Rectal smooth muscle tissue (tissue), 1 donor: Measurements from ENCODE around the gene SLC9A2.
A peak's percentile ranks its signal among the peaks of the same experiment; 100 is the strongest.

Source experiments
- H3K27ac ChIP-seq: one replicate; pipeline ENCODE4 v1.7.0; 2013; ENCODE audit warnings: low read depth, low read length, inconsistent platforms
- H3K27me3 ChIP-seq: one replicate; pipeline ENCODE4 v1.7.0; 2013; ENCODE audit warnings: low read length; ENCODE audit not compliant: control insufficient read depth, insufficient read depth
- H3K36me3 ChIP-seq: one replicate; pipeline ENCODE4 v1.7.0; 2013; ENCODE audit warnings: low read length; ENCODE audit not compliant: control insufficient read depth, insufficient read depth
- H3K4me1 ChIP-seq: one replicate; pipeline ENCODE4 v1.7.0; 2013; ENCODE audit warnings: low read length; ENCODE audit not compliant: control insufficient read depth, insufficient read depth
- H3K4me3 ChIP-seq: one replicate; pipeline ENCODE4 v1.7.0; 2013; ENCODE audit warnings: low read length
- H3K9ac ChIP-seq: one replicate; pipeline ENCODE4 v1.7.0; 2013; ENCODE audit warnings: low read length

SLC9A2 gene, protein sequence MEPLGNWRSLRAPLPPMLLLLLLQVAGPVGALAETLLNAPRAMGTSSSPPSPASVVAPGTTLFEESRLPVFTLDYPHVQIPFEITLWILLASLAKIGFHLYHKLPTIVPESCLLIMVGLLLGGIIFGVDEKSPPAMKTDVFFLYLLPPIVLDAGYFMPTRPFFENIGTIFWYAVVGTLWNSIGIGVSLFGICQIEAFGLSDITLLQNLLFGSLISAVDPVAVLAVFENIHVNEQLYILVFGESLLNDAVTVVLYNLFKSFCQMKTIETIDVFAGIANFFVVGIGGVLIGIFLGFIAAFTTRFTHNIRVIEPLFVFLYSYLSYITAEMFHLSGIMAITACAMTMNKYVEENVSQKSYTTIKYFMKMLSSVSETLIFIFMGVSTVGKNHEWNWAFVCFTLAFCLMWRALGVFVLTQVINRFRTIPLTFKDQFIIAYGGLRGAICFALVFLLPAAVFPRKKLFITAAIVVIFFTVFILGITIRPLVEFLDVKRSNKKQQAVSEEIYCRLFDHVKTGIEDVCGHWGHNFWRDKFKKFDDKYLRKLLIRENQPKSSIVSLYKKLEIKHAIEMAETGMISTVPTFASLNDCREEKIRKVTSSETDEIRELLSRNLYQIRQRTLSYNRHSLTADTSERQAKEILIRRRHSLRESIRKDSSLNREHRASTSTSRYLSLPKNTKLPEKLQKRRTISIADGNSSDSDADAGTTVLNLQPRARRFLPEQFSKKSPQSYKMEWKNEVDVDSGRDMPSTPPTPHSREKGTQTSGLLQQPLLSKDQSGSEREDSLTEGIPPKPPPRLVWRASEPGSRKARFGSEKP

GRCh38 chr2:102619414-102620319, at the start of gene SLC9A2:
SLC9A2 (plus strand) TSS chr2:102619553; CDS start chr2:102619849, 296 bp downstream.
- Histone ChIP-seq H3K4me1 (peaks cover 2% of the 10 kb centered on the region), H3K4me3 (peak within 1 kb of the TSS; percentile 69), H3K9ac (peak within 1 kb of the TSS; percentile 34), H3K36me3 (no peaks in the 10 kb centered on the region), H3K27ac (peak within 1 kb of the TSS; percentile 17), H3K27me3 (peaks cover 4% of the 10 kb centered on the region)

- no peak overlapping the region for H3K4me3 ChIP-seq
- H3K4me1 ChIP-seq: no peaks in the 10 kb centered on the region
- no peaks in the 10 kb centered on the region for H3K27me3 ChIP-seq
- H3K27ac ChIP-seq: no peak overlapping the region
- H3K36me3 ChIP-seq: no peaks in the 10 kb centered on the region
- no peak overlapping the region for H3K9ac ChIP-seq
Observed at GRCh38 chr2:102575888-102576287, 43.5 kb upstream of the SLC9A2 start.

DNA sequence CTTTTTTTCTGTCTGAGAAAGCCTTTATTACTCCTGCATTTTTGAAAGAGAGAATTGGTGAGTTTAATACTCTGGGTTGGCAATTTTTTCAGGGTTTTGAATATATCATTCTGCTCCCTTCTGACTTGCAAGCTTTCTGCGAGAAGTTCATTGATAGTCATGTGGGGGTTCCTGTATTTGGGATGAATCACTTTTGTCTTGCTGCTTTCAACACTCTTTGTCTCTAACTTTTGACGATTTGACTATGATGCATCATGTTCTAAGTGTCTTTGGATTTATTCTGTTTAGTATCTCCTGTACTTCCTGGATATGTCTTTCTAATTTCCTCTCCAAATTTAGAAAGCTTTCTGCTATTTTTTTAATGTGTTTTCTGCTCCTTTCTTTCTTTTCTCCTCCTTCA, 41.0 kb upstream of the SLC9A2 start:
- Histone ChIP-seq H3K4me1 (no peaks in the 10 kb centered on the region), H3K27ac (no peak overlapping the region), H3K36me3 (no peaks in the 10 kb centered on the region), H3K4me3 (no peak overlapping the region), H3K9ac (no peak overlapping the region), H3K27me3 (no peaks in the 10 kb centered on the region)

- no peaks in the 10 kb centered on the region for H3K27me3 ChIP-seq
- no peak overlapping the region for H3K27ac ChIP-seq
- no peak overlapping the region for H3K4me3 ChIP-seq
- no peaks in the 10 kb centered on the region for H3K36me3 ChIP-seq
- H3K4me1 ChIP-seq: no peaks in the 10 kb centered on the region
- H3K9ac ChIP-seq: no peak overlapping the region
Observed at GRCh38 chr2:102581911-102582310, 37.4 kb upstream of the SLC9A2 start.

GRCh38 chr2:102582845-102583244, 36.5 kb upstream of the SLC9A2 start:
- Histone ChIP-seq H3K27me3 (no peaks in the 10 kb centered on the region), H3K9ac (no peak overlapping the region), H3K27ac (no peak overlapping the region), H3K36me3 (no peaks in the 10 kb centered on the region), H3K4me3 (no peak overlapping the region), H3K4me1 (no peaks in the 10 kb centered on the region)

- Histone ChIP-seq H3K9ac (no peak overlapping the region), H3K27ac (no peak overlapping the region), H3K4me1 (no peaks in the 10 kb centered on the region), H3K36me3 (no peaks in the 10 kb centered on the region), H3K4me3 (no peak overlapping the region), H3K27me3 (no peaks in the 10 kb centered on the region)
Observed at GRCh38 chr2:102585847-102586404, 33.4 kb upstream of the SLC9A2 start.

GRCh38 chr2:102588213-102588939, 31.0 kb upstream of the SLC9A2 start:
- Histone ChIP-seq H3K9ac (no peak overlapping the region), H3K4me1 (no peaks in the 10 kb centered on the region), H3K27ac (no peak overlapping the region), H3K27me3 (no peaks in the 10 kb centered on the region), H3K36me3 (no peaks in the 10 kb centered on the region), H3K4me3 (no peak overlapping the region)

GRCh38 chr2:102589444-102589843, 29.9 kb upstream of the SLC9A2 start:
- Histone ChIP-seq H3K4me3 (no peak overlapping the region), H3K27ac (no peak overlapping the region), H3K4me1 (no peaks in the 10 kb centered on the region), H3K36me3 (no peaks in the 10 kb centered on the region), H3K27me3 (no peaks in the 10 kb centered on the region), H3K9ac (no peak overlapping the region)

- no peak overlapping the region for H3K4me3 ChIP-seq
- no peaks in the 10 kb centered on the region for H3K27me3 ChIP-seq
- no peaks in the 10 kb centered on the region for H3K4me1 ChIP-seq
- no peak overlapping the region for H3K27ac ChIP-seq
- H3K36me3 ChIP-seq: no peaks in the 10 kb centered on the region
- H3K9ac ChIP-seq: no peak overlapping the region
Observed at GRCh38 chr2:102591491-102592045, 27.8 kb upstream of the SLC9A2 start.

DNA sequence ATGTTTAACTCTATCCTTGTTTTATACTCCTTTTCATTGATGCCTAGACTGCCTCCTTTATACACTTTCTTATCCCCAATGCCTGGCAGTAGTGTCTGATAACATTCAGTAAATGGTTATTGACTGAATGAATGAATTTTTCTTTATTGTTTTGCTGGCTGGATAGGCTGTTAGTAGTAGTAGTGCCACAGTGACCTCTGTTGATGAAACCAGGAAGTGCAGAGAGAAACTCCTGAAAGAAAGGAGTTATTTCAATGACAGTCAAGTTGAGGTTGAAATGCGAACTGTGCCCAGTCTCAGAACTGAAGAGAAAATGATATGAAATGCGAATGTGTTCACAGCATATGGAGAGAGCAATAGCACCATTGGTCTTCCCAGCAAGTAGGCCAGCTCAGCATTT, 26.8 kb upstream of the SLC9A2 start:
- Histone ChIP-seq H3K9ac (no peak overlapping the region), H3K27me3 (no peaks in the 10 kb centered on the region), H3K4me3 (no peak overlapping the region), H3K27ac (no peak overlapping the region), H3K4me1 (no peaks in the 10 kb centered on the region), H3K36me3 (no peaks in the 10 kb centered on the region)

DNA sequence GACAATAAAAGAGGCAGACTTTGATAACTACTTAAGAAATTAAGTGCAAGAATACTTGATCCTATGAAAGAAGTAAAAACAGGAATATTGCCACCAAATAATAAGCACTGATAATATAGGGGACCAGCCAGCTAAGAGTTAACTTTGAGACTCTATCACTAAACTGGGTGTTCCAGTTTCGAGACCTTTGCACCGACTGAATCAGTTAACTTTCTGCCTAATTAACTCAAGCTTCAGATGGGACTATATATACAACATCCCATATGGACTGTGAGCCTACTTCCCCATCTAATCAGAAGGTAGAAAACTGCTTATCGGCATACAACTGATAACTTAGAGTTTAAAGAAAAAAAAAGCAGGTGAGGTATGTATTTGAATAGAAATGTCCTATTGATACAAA, 25.8 kb upstream of the SLC9A2 start:
- Histone ChIP-seq H3K27ac (no peak overlapping the region), H3K4me1 (no peaks in the 10 kb centered on the region), H3K9ac (no peak overlapping the region), H3K27me3 (no peaks in the 10 kb centered on the region), H3K36me3 (no peaks in the 10 kb centered on the region), H3K4me3 (no peak overlapping the region)
